D341Med (cell line): ENCODE data around the gene GOT2.
"Not testable (repeated sequence)": the region's sequence is repeated elsewhere in the genome, so short reads cannot be mapped to it uniquely, and the experiment has no call there.

Experiments used
- DNase-seq: peaks from one replicate; pipeline ENCODE4 v3.0.0; 2012; ENCODE audit warnings: low spot score

The GOT2 gene

DNA sequence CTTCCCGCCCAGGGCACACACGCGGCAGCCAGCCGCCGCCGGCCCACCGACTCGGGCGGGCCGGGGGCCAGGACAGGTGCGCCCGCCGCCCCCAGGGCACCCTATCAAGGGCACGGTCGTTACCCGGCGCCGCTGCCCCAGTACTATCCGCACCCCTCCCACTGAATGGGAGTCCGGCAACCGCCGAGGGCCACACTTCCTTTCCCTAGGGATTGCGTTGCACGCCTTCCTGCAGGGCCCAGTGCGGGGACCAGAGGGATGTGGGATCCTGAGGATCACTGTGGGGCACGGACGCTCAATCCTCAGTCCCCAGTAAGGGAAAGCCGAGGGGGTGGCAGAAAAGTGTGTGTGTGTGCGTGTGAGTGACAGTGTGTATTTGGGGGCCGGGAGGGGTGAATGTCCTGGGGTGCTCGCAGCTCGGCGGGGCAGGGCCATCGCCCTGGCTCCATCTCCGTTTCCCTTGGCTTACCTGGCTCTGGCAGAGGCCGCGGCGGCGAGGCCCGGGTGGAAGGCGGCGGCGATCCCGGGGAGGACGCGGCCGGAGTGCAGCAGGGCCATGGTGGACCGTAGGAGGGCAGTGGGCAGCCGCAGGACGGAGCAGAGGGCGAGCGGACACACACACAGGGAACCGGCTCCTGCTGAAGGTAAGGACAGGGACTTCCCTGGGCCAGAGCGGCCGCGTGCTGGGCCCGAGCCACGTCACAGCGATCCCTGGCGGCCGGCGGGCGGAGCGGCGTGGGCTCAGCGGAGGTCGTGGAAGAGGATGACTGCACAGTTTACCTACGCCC lies at the start of gene GOT2:
Gene GOT2, minus strand, starts transcription at position 646 of the 788 bp plus-strand sequence. Its CDS starts 88 bp downstream, at position 558.
- peak; percentile 90 for DNase-seq

GRCh38 chr16:58779291-58779690 lies 45.2 kb upstream of the GOT2 start:
- DNase-seq = not testable (repeated sequence)

GRCh38 chr16:58773870-58774269 lies 39.8 kb upstream of the GOT2 start:
- no peak for DNase-seq

- DNase-seq = no peak
Measured at GRCh38 chr16:58768145-58768544, 34.0 kb upstream of the GOT2 start.

GRCh38 chr16:58767581-58767980 lies 33.5 kb upstream of the GOT2 start:
- DNase-seq = no peak

DNA sequence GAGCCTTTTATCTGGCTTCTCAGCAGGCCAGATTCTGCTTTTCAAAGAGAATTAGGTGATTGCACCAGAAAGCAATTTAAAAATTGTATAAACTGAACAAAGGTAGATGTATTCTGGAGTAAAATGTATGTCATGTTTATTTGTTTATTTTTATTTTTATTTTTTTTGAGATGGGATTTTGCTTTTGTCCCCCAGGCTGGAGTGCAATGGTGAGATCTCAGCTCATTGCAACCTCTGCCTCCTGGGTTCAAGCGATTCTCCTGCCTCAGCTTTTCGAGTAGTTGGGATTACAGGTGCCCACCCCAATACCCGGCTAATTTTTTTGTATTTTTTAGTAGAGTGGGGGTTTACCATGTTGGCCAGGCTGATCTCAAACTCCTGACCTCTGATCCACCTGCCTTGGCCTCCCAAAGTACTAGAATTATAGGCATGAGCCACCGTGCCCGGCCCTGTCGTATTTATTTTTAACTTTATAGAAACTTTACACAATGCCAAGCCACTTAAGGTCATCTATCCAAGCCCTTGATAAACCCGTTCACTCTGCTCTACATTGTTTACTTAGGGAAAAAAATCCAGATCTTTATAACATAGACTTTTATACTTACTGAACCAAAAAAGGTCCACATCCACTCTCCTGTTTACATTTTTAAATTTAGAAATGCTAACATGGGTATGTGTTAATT lies 22.7 kb upstream of the GOT2 start:
- DNase-seq = no peak

GRCh38 chr16:58755989-58756649 lies 22.0 kb upstream of the GOT2 start:
- DNase-seq = peak; percentile 80

DNA sequence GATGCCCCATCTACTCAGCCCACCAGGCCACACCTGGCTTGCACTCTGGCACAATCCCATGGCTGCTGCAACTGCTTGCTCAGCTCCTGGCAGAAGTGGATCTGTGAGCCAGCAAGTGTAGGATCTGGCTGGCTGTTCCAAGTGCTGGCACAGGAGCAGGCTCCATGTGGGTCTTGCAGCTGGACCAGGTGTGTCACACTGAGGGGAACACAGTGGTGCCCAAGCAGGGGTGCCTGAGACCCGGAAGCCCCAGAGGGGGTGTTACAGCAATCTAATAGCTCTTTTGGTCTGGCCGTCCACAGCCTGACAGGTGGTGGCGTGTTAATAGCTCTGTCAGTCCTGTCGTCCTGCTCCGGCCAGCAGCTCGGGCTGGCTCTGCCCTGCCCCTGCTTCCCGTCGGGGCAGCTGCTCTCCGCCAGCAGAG lies 19.6 kb upstream of the GOT2 start:
- DNase-seq = no peak

DNA sequence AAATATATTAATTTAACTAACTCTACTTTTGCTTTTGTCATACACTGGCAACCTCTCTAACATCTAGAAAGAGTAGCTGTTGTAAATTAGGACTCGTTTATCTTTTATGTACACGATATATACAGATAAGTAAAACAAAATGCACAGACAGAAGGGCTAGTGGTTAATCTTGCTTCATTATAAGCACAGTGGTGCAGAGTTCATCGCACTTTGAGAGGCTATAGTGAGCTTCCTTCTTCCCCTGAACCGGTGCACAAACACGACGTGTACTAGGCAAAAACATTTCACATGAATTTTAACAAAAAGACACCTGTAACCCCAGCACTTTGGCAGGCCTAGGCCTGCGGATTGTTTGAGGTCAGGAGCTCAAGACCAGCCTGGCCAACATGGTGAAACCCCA lies 10.4 kb upstream of the GOT2 start:
- no peak for DNase-seq

- no peak for DNase-seq
Measured at GRCh38 chr16:58741976-58742375, 7.9 kb upstream of the GOT2 start.

DNA sequence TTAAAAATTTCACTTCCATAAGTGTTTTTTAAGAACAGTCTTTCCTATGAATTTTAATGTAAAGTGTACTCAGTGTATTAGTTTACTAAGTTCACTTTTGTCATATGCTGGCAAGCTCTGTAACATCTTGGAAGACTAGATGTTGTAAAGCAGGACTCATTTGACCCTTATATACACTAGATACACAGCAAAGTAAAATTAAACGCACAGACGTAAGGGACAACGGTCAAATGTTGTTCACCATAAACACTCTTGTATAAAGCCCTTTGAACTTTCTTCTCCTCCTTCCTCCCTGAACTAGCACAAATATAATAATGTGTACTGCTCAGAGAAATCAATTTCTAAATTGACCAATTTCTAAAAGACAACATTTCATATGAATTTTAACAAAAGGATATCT lies 7.0 kb upstream of the GOT2 start:
- DNase-seq = no peak

GRCh38 chr16:58738672-58739296 lies 4.7 kb upstream of the GOT2 start:
- DNase-seq = no peak

DNA sequence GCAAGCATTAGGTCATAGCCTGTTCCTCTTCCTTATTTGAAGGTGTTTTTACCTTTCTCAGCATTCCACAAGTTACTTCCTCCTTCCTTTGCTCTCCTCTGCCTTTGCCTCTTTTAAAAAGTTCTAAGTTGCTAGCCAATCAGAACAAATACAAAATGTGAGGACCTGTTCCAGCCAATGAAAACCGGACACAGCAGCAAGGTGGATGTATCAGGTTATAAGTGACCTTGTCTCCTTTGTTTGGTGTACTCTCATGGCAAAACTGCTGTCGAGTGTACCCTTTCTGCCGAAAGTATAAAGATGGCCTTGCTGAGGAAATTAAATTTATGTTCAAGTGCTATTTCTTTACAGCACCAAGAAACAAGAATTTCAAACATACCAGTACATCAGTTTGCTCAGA lies 2.2 kb upstream of the GOT2 start:
- not testable (repeated sequence) for DNase-seq

GRCh38 chr16:58734459-58734787 lies 307 bp upstream of the GOT2 start:
- DNase-seq = no peak

DNA sequence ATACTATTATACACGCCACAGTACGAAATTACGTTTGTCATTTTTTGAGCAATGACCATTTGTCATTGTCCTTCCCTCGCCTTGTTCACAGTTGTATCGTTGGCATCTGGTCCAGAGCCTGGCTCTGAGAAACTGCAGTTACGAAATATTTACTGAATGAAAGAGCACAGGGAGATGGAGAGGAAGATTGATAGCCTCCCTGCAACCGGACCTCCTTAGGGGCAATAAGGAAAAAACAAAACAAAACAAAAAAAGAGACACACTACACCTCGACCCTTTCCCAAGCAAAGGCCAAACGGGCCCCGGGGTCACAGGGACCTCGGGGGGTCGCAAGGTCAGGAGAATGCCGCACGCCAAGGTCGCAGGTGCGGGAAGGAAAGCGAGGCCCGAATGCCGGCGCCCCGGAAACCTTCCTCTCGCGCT lies 857 bp downstream of the GOT2 start:
- no peak for DNase-seq

GRCh38 chr16:58732545-58733247 lies 1.4 kb downstream of the GOT2 start:
- DNase-seq = peak; percentile 31

DNA sequence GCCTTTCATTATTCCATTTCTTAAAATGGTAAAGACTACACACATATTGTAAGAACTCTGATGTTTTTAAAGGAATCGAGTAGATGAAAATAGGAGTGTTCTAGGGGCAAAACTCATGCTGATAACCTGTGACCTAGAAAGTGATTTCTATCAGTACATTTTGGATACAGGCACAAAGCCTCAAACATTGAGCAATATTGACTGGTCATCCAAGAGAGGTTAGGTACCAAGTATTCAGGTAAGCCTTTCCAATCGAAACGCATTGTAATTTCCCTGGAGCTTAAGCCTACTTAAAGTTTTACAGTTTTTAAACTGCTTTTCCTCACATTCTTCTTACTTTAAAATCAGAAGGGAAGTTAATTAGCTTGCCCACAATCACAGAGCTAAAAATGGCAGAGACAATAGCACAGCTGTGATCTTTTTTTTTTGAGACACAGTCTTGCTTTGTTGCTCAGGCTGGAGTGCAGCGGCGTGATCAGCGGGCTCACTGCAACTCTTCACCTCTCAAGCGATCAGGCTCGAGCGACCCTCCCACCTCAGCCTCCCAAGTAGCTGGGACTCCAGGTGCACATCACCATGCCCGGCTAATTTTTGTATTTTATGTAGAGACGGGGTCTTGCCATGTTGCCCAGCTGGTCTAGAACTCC lies 3.3 kb downstream of the GOT2 start:
- DNase-seq = no peak

GRCh38 chr16:58727796-58728568 lies 6.1 kb downstream of the GOT2 start:
- DNase-seq = no peak

DNA sequence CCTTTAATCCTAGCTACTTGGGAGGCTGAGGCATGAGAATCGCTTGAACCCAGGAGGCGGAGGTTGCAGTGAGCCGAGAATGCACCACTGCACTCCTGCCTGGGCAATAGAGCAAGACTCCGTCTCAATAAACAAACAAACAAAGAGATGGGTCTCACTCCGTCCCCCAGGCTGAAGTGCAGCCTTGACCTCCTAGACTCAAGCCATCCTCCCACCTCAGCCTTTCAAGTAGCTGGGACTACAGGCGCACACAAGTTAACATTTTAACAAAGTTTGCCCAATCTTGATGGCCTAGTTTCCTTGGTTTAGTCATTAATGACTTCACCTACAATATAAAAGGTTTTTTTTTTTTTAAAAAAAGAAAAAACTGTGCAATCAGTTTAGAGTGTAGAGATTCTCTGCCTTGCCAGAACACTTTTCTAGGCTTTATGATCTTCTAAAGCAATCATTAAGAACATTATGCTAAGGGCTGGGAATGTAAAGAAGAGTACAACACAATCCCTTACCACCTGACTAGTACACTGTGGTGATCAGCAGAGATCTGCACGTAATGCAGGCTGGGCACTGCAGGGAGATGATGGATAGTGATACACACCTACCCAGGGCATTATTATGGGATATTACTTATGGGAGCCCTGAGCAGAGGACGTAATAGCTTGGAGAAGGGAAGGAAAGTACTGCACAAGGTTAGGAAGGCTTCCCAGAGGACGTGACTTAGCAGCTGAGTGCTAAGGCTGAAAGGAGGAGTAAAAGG lies 6.9 kb downstream of the GOT2 start:
- DNase-seq = no peak

GRCh38 chr16:58723109-58723508 lies 11.0 kb downstream of the GOT2 start:
- DNase-seq = no peak
